ENCODE measurements around the gene TENT4A. TPM values are rescaled to one million over a fixed set of nuclear protein-coding genes. Genes with fewer than 3 reads are reported as not detected.

Gene TENT4A
- total and polyA plus RNA-seq, 2 of the 13 experiments (the other 11 are each of a cell fraction or from before 2014, with no cell fraction given) = 6.3 to 13.3 TPM

DNA sequence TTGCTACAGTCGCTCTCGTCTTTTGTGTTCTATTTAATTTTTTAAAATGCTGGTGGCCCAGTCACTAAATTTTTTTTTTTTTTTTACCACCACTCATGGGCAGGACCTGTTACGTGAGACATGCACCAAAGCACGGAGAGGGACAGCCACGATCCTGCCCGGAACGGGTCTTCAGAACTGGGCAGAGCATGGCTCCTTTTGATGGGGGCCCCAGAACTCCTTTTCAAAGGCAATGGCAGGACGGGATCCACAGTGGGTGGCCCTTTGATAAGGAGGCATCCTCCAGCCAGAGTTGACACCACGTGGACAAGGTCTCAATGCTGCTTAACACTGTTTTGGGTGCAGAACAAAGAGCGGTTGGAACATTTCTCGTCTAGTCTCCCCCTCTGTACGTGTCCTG, 50.0 kb downstream of the TENT4A start:
- Histone ChIP-seq H3K4me1 (ENCODE audit: insufficient read depth, low read length) (peaks cover 9% of the 10 kb centered on the region), H3K4me2 (ENCODE audit: low read depth, low read length) (no peak overlapping the region), H3K9me3 (ENCODE audit: low read length) (no peaks in the 10 kb centered on the region), H3K4me3 (replicated peaks in 1 of 3; ENCODE audit: insufficient read depth in 1 of 3, low read depth in 2 of 3, low read length in 3 of 3) (no peak overlapping the region), H3K36me3 (replicated peaks in 1 of 2; ENCODE audit: control insufficient read depth in 1 of 2, insufficient read depth in 2 of 2, low read length in 2 of 2) (no peaks in the 10 kb centered on the region), H3K9ac (ENCODE audit: insufficient read depth, low read depth, low read length) (no peak overlapping the region), H3K27me3 (ENCODE audit: control insufficient read depth in 1 of 2, insufficient read depth in 2 of 2, low read length in 2 of 2) (no peaks in the 10 kb centered on the region), H3K79me2 (ENCODE audit: insufficient read depth, low read length) (no peaks in the 10 kb centered on the region), H4K20me1 (ENCODE audit: insufficient read depth, low read length) (no peaks in the 10 kb centered on the region), H3K27ac (ENCODE audit: extremely low read length, insufficient read depth, low read length) (no peak overlapping the region), H2AFZ (ENCODE audit: low read length) (no peak overlapping the region)
- POLR2A ChIA-PET = no interaction called here
- no TSS peak for BruUV-seq (replicated peaks)
- WGBS (ENCODE audit: low lambda C conversion rate) = 94% methylated on average over 11 of the region's 12 CpGs
- intact Hi-C loops (cut with micrococcal nuclease; ENCODE audit: unreplicated experiment) (no loop called here), in situ Hi-C loops (cut with HindIII; ENCODE audit: extremely low pct_ligation_motif_present, low pct_unique_long_range_greater_than_20kb) (no loop called here)
- FAIRE-seq = no peak
- no peak for ATAC-seq
- DNase-seq (ENCODE audit: low spot score) = no peak
- TF ChIP-seq, protein P1, sequence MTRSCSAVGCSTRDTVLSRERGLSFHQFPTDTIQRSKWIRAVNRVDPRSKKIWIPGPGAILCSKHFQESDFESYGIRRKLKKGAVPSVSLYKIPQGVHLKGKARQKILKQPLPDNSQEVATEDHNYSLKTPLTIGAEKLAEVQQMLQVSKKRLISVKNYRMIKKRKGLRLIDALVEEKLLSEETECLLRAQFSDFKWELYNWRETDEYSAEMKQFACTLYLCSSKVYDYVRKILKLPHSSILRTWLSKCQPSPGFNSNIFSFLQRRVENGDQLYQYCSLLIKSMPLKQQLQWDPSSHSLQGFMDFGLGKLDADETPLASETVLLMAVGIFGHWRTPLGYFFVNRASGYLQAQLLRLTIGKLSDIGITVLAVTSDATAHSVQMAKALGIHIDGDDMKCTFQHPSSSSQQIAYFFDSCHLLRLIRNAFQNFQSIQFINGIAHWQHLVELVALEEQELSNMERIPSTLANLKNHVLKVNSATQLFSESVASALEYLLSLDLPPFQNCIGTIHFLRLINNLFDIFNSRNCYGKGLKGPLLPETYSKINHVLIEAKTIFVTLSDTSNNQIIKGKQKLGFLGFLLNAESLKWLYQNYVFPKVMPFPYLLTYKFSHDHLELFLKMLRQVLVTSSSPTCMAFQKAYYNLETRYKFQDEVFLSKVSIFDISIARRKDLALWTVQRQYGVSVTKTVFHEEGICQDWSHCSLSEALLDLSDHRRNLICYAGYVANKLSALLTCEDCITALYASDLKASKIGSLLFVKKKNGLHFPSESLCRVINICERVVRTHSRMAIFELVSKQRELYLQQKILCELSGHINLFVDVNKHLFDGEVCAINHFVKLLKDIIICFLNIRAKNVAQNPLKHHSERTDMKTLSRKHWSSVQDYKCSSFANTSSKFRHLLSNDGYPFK (CRISPR knock-in tag; IDR thresholded peaks at IDR 0.05; ENCODE audit: borderline replicate concordance) = no peak
- no peak for TF ChIP-seq CBFB (CRISPR knock-in tag; IDR thresholded peaks at IDR 0.05)
- no peak for TF ChIP-seq ZSCAN9 (CRISPR knock-in tag; IDR thresholded peaks at IDR 0.05; ENCODE audit: borderline replicate concordance)
- TF ChIP-seq, protein P2, sequence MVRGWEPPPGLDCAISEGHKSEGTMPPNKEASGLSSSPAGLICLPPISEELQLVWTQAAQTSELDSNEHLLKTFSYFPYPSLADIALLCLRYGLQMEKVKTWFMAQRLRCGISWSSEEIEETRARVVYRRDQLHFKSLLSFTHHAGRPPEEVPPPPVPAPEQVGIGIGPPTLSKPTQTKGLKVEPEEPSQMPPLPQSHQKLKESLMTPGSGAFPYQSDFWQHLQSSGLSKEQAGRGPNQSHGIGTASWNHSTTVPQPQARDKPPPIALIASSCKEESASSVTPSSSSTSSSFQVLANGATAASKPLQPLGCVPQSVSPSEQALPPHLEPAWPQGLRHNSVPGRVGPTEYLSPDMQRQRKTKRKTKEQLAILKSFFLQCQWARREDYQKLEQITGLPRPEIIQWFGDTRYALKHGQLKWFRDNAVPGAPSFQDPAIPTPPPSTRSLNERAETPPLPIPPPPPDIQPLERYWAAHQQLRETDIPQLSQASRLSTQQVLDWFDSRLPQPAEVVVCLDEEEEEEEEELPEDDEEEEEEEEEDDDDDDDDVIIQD (CRISPR knock-in tag; IDR thresholded peaks at IDR 0.05; ENCODE audit: low read depth) = no peak
- TF ChIP-seq, protein P3, sequence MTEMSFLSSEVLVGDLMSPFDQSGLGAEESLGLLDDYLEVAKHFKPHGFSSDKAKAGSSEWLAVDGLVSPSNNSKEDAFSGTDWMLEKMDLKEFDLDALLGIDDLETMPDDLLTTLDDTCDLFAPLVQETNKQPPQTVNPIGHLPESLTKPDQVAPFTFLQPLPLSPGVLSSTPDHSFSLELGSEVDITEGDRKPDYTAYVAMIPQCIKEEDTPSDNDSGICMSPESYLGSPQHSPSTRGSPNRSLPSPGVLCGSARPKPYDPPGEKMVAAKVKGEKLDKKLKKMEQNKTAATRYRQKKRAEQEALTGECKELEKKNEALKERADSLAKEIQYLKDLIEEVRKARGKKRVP (CRISPR knock-in tag; IDR thresholded peaks at IDR 0.05) = no peak
- no peak for TF ChIP-seq MIER3 (CRISPR knock-in tag; IDR thresholded peaks at IDR 0.05; ENCODE audit: borderline replicate concordance)
- TF ChIP-seq MIER2 (CRISPR knock-in tag; IDR thresholded peaks at IDR 0.05) = no peak
- no peak for TF ChIP-seq ZFX (CRISPR knock-in tag; IDR thresholded peaks at IDR 0.05; ENCODE audit: low read depth)
- TF ChIP-seq ZNF136 (CRISPR knock-in tag; IDR thresholded peaks at IDR 0.05; ENCODE audit: low read depth) = no peak
- no peak for TF ChIP-seq ZNF776 (CRISPR knock-in tag; IDR thresholded peaks at IDR 0.05)
- TF ChIP-seq, protein P4, sequence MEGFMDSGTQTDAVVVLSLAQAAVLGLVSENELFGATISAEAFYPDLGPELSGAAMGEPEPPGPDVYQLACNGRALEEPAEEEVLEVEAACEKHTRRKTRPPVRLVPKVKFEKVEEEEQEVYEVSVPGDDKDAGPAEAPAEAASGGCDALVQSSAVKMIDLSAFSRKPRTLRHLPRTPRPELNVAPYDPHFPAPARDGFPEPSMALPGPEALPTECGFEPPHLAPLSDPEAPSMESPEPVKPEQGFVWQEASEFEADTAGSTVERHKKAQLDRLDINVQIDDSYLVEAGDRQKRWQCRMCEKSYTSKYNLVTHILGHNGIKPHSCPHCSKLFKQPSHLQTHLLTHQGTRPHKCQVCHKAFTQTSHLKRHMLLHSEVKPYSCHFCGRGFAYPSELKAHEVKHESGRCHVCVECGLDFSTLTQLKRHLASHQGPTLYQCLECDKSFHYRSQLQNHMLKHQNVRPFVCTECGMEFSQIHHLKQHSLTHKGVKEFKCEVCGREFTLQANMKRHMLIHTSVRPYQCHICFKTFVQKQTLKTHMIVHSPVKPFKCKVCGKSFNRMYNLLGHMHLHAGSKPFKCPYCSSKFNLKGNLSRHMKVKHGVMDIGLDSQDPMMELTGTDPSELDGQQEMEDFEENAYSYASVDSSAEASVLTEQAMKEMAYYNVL (CRISPR knock-in tag; IDR thresholded peaks at IDR 0.05; ENCODE audit: borderline replicate concordance) = no peak
- TF ChIP-seq NR3C1 (CRISPR knock-in tag; IDR thresholded peaks at IDR 0.05) = no peak
- no peak for TF ChIP-seq ZNF329 (CRISPR knock-in tag; IDR thresholded peaks at IDR 0.05; ENCODE audit: low read depth)
- TF ChIP-seq, protein P5, sequence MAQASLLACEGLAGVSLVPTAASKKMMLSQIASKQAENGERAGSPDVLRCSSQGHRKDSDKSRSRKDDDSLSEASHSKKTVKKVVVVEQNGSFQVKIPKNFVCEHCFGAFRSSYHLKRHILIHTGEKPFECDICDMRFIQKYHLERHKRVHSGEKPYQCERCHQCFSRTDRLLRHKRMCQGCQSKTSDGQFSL (CRISPR knock-in tag; IDR thresholded peaks at IDR 0.05) = no peak
- TF ChIP-seq ZNF724P (CRISPR knock-in tag; IDR thresholded peaks at IDR 0.05; ENCODE audit: borderline replicate concordance) = no peak
- TF ChIP-seq ZEB1 (IDR thresholded peaks at IDR 0.05; ENCODE audit: insufficient replicate concordance, low read depth) = no peak
- no peak for TF ChIP-seq ZKSCAN1 (IDR thresholded peaks at IDR 0.05; ENCODE audit: low read length)
- TF ChIP-seq RARG (CRISPR knock-in tag; IDR thresholded peaks at IDR 0.05; ENCODE audit: low read depth) = no peak
- no peak for TF ChIP-seq HOXA7 (CRISPR knock-in tag; IDR thresholded peaks at IDR 0.05)
- TF ChIP-seq ONECUT2 (CRISPR knock-in tag; IDR thresholded peaks at IDR 0.05) = no peak
- CTCF ChIA-PET (ENCODE audit: low intra/inter-chr PET ratio, low total read pairs) = no interaction called here

Measured in HepG2 (cell line).